SIG-M5 treated with dmso at 0.1 percent for 504 hours (cell line): ENCODE results near the gene TTC5.
"Not testable (repeated sequence)": the region's sequence is repeated elsewhere in the genome, so short reads cannot be mapped to it uniquely, and the experiment has no call there.

Experiments
- DNase-seq: peaks from one replicate; lab custom pipeline; 2025; ENCODE audit not compliant: unreplicated experiment; lab: John Stamatoyannopoulos, UW

Gene TTC5, protein sequence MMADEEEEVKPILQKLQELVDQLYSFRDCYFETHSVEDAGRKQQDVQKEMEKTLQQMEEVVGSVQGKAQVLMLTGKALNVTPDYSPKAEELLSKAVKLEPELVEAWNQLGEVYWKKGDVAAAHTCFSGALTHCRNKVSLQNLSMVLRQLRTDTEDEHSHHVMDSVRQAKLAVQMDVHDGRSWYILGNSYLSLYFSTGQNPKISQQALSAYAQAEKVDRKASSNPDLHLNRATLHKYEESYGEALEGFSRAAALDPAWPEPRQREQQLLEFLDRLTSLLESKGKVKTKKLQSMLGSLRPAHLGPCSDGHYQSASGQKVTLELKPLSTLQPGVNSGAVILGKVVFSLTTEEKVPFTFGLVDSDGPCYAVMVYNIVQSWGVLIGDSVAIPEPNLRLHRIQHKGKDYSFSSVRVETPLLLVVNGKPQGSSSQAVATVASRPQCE

DNA sequence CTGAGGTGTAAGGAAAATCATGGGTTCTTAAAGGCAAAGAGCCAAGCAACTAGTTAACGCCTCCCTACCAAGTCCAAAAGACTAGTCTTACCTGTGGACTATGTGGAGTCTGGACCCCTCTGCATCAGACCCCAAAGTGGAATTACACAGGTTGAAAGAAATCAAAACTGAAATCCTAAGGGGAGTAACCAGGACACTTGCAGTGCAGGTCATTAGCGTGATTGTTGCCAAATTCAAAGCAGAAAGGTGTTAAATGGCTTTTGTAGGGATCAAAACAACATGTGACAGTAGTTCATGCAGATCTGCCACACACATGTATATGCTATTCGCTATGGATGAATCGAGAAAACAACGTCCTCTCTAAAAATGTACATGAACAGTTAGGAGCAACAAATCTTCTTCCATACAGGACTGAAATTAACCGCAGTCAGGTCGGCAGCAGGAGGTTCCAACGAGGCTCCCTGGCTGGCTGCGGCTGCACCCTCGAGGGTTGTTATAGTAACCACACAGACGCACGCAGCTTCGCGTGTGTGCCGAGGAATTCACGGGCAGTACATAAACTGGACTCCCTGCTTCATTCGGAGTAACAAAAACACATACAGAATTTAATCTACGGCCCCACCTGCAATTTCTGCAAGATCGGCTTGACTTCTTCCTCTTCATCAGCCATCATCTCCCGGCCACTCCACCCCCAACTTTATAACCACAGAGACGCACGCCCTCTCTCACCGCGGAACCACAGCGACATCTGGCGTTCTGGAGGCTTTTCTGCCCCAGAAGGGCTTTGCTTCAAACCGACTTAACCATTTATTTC, at the start of gene TTC5:
Gene TTC5, minus strand, starts transcription at position 687 of the 814 bp plus-strand sequence. Its CDS starts 14 bp downstream, at position 673.
- DNase-seq: peak; percentile 81

DNA sequence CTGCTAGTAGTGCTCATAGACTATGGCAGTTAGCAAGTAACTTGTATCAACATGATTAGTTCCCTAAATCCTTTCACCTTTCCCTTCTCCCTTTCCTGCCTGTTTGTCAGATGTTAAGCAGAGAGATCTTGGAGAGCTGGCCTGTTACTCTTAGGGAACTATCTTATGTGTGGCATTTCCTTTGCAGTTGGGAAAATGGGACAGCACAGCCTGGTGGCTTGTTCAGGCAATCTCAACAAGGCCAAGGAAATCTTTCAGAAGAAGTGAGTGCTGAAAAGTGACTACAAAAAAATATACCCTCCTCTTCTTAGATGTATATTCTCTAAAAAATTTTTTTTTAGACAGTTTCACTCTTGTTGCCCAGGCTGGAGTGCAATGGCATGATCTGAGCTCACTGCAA, 45.1 kb upstream of the TTC5 start:
- no peak for DNase-seq

DNA sequence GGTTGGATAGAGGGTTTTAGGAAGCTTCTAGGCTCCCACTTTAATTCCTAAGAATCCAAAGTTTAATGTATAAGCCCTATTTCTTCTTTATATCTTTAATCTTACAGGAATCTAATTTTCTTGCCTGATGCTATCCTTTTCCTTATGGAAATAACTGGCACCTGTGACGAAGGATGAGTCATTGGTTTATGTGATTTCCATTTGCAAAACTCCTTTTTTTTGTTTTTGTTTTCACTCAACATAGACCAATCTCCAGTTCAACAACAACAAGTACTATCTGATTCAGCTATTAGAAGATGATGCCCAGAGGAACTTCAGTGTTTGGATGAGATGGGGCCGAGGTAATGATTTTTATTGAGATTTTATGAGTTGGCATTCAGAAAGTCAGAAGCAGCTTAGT, 44.5 kb upstream of the TTC5 start:
- no peak for DNase-seq

DNA sequence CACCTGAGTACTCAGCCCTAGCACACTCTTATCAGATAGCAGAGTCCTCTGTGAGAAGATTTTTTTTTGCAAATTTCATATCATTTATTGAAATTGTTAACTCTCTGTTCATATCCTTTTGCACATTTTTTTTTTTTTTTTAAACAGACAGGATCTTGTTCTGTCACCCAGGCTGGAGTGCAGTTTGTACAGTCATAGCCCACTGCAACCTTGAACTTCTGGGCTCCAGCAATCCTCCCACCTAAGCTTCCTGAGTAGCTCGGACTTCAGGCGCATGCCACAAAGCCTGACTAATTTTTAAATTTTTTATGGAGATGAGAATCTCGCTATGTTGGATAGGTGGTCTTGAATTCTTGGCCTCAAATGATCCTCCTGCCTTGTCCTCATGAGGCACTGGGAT, 42.0 kb upstream of the TTC5 start:
- DNase-seq: no peak

DNA sequence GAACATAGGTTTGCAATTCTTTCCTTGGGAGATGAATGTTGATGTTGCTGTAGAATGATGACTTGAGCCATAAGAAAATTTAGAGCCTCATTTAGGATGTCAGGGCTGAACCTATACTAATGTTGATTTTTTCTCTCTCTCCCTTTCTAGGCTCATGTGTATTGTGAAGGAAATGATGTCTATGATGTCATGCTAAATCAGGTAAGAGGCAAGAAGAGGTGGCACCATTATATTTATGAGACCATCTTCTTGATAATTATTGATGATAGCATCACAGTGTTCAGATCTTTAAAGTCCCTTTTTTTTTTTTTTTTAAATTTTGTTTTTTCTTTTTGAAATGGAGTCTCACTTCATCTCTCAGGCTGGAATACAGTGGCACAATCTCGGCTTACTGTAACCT, 41.0 kb upstream of the TTC5 start:
- DNase-seq: no peak

DNA sequence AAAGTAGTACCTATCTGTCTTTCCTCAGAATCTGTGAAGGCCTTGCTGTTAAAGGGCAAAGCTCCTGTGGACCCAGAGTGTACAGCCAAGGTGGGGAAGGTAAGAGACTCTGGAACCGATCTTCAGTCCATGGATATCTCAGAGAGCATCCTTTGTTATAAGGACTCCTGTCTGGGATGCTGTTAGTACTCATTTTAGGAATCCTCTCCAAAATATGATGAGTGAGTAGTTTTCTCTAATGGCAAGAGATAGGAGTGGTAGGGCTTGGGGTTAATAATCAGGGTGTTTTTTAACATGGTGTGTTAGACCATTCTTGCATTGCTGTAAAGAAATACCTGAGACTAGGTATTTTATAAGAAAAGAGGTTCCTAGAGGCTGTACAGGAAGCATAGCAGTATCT, 39.6 kb upstream of the TTC5 start:
- no peak for DNase-seq

DNA sequence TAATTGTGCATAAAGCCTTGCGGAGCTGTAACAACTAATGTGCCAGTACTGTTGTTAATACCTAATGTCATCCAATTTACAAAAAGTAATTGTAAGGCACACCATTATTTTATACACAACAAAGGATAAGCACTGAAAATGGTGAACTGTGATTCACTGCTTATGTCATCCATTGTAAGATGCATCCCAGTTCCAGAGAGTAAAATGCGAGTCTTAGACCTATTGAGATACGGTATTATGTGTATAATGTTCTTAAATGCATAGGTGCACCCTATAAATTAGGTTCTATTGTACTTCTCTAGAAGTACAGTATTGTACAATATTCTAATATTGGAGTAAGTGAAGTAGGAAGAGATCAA, 38.1 kb upstream of the TTC5 start:
- DNase-seq: no peak

DNA sequence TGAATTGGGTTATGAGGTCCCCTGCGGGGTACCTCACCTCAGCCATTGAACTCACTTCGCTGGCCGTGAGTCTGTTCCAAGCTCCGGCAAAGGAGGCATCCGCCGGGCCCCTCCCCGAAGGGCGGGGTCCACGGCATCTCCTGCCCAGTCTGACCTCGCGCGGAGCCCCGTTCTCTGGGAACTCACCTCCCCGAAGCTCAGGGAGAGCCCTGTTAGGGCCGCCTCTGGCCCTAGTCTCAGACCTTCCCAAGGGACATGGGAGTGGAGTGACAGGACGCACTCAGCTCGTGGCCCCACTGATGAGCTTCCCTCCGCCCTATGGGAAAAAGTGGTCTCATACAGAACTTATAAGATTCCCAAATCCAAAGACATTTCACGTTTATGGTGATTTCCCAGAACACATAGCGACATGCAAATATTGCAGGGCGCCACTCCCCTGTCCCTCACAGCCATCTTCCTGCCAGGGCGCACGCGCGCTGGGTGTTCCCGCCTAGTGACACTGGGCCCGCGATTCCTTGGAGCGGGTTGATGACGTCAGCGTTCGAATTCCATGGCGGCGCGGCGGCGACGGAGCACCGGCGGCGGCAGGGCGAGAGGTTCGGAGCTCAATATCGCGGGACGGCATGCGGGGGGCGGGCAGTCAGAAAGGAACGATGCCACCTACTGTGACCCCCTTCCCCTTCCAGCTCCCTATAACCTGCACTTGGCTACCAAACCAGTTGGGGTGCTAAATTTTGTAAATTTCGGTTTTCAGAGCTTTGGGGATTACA, 37.5 kb upstream of the TTC5 start, which contains the start of gene PARP2:
Gene PARP2, plus strand, starts transcription at position 544 of the 770 bp plus-strand sequence. Its CDS starts 7 bp downstream, at position 551.
- peak; percentile 100 for DNase-seq

DNA sequence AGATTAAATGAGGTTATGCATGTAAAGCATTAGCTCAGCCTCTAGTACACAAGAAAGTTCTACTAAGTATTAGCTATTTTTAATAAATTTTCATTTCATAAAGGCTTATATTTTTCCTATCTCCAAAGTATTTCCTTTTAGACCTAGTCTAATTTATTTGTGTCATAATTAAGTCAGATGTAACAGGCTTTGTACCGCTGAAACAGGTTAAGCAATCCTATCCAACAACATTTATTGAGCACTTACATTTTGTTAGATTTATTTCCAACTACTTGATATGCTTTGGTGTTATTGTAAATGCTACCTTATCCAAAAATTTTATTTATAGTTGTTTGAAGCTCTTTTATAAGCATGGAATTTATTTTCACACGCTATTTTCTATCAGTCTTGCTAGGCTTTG, 35.9 kb upstream of the TTC5 start:
- DNase-seq: no peak

DNA sequence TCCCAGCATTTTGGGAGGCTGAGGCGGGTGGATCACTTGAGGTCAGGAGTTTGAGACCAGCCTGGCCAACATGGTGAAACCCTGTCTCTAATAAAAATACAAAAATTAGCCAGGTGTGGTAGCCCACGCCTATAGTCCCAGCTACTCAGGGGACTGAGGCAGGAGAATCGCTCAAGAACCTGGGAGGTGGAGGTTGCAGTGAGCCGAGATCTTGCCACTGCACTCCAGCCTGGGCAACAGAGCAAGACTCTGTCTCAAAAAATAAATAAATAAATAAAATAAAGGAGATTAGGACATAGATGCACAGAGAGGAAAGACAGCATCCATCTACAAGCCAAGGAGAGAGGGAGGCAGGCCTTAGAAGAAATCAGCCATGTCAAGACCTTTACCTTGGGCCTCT, 35.3 kb upstream of the TTC5 start:
- not testable (repeated sequence) for DNase-seq

DNA sequence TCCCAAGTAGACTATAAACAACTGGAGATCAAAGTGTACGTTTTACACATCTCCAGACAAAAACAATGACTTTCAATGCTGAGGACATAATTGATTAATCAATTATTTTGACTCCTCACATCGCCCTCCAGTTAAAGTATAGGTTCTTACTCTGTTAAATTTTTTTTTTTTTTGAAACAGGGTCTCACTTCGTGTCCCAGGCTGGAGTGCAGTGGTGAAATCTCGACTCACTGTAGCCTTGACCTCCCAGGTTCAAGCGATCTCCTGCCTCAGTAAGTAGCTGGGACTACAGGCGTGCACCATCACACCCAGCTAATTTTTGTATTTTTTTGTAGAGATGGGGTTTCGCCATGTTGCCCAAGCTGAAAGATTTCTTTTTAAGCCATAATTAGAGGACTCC, 28.3 kb upstream of the TTC5 start:
- no peak for DNase-seq

DNA sequence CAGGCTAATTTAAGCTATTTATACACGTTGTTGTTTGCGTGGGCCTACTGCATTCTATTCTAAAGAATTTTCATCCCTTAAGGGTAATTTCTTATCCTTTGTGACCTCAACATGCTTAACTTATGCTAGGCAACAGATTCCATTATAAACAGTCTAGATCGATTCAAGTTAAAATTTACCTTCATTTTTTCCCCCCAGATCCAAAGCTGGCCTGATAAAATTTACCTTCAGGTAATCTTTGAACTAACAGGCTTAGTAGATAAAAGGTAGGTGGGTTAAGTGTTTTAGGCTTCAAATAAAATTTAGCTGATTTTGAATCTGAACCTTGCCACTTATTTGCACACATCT, 27.7 kb upstream of the TTC5 start:
- no peak for DNase-seq

DNA sequence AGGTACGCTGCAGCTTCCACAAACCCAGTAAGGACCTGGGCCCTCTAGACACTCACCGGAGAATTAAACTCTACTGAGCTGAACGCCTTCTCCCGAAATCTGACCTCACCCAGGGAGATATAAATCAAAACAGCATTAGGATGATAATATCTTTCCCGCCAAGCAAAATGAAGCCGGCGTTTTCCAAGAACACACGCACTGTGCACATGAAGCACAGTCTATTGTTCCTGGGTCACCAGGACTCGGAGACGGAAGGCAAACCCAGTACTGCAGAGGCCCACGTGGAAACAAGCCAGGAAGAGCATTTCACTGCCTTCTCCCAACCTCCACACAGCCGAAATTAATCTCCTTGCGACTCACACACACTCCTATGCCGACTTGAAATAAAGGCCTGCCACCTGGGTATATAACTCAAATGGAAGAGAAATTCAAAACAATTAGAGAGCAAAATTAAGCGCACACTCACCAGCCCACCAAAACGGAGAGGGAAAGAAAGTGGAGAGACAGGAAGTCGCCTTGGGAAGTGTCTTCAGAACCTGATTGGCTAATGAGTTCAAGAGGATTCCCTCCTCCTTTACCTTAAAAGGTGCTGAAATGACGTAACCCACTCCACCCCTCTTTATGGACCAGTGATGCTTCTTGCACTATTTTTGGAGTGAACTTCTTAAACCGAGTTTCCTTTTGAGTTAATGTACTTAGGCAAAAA, 27.2 kb upstream of the TTC5 start, which contains the start of gene CCNB1IP1:
Gene CCNB1IP1, minus strand, starts transcription at position 492 of the 706 bp plus-strand sequence. CDS start 16,756 bp downstream, outside the sequence.
- DNase-seq: peak; percentile 96

DNA sequence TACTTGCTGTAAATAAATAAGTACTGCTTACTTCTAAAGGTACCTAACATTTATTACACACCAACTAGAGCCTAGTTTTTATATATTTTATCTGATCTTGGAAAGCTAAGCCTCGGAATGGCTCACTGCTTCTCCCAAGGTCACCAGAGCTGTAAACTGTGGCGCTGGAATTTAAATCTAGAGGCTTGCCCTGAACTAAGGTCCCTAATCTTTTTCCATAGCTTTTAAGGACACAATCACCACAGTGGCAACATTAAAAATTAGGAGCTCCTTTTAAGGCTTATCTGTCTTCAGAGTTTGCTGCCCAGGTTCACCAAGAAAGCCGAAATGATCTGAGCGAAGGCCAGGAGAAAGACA, 26.7 kb upstream of the TTC5 start:
- no peak for DNase-seq

DNA sequence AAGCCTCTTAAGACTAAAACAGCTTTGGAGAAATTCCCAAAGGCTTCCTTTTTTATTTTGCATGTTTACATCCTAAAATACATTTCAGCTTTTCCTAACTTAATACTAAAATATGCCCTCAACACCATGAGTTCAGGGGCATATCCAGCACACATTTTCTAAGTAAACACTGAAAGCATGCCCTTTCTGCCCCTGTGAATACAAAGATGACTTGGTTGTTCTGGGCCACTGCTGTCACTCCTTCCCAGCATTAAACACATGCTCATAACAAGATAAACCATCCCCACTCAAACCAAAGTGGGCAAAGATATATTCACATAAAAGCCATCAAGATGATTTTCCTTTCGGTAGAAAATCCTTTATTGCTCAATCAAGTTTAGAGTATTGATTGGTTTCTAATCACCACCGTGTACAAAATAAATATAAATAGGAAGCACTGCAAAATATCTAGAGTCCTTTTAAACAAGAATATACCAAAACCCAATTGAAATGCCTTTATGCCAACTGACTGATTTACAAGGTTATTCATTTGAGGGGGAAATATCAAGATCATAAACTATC, 25.4 kb upstream of the TTC5 start:
- DNase-seq: peak; percentile 49

DNA sequence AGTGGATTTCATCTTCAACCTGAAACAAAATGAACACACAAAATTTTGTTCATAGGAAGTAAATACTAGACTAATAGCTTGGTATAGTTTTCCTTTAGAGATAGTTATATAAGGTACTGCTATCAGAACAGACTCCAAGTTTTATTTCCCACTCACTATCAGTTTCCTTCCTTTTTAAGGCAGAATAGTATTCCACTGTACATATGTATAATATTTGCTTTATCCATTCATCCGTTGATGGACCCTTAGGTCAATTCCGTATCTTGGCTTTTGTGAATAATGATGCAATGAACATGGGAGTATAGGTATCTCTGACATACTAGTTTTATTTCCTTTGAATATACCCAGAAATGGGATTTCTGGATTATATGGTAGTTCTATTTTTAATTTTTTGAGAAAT, 23.6 kb upstream of the TTC5 start:
- DNase-seq: no peak

DNA sequence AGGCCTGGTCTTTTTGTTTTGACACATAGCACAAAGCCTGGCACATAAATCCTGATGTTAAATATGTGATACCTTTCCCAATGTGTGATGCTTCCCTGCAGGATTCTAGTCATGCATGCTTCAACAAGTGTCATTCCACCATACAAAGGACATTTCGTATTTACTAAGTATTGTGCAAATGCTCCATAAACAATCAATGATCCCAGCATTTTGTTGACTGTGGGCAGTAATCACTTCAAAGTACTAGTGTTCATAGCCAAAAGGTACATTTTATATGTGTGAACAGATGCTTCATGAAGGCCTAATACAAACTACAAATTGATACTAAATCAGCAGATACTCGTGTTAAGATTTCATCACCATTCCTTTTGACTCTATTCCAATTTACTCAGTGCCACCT, 23.0 kb upstream of the TTC5 start:
- no peak for DNase-seq

DNA sequence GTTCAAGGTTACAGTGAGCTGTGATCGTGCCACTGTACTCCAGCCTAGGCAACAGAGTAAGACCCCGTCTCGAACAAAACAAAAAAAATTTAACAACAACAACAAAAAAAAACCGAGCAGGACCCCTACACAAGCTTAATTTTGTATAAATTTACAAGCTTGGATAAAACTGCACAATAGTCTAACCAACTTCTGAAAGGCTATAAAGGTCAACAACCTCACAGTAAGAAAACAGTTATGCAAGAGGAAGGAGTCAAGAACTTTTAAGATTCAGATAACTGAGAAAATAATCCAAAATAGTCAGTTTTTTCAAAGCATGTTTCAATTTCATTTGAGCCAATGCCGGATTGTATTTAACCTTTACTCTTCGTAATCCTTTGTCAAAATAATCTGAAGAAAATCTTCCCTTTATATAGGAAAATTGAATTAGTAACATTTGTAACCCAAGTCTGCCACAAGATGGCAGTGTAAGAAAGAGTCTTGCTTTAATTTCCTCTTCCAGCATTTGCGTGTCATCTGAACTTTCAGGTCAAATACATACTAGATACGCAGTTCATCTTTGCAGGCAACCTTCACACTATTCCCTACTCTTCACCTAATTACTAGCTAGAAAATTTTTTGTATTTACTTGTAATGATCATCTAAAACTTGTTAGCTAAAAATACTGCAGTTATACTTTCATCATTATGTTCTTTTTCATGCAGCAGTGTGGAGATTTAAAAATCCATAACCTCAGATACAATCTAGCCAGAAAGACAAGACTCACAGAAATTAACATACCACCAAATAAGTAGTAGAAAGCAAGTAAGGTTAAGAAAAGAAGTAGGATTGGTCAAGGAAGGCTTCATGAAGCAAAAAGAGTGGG, 21.5 kb upstream of the TTC5 start:
- DNase-seq: peak; percentile 58

DNA sequence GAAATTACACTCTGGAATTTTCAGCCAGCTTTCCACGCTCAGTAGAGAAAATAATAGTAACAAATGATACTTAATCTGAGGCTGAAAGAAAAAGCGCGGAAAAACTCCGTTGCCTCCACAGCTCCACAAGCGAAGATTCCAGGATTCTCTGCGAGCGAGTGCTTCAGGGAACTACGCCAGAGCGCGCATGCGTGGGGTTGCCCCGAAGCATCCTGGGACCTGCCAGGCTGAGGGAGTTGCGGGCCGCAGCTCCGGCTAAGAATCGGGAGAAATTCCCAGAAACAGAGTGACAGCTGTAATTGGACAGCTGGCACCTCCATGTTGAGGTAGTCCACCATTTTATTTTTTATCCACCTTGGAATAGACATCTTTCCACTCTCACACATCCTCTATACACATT, 12.0 kb upstream of the TTC5 start:
- DNase-seq: no peak

DNA sequence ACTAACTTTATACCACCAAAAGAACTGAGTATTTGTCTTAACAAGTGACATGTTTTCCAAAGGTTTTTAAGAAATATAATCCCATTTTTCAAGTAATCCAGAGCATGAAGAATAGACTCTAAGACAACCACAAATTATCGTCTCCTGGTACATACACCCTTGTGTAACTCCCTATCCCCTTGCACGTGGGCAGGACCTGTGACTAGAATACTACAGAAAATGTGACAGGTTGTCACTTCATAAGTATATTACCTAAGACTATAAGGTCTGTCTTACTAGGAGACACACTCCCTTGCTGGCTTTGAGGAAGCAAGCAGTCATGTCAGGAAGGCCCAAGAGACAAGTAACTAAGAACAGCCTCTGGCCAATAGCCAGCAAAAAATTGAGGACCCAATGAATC, 8.3 kb upstream of the TTC5 start:
- DNase-seq: no peak
